SJSA1 (cell line): ENCODE data around the gene STK16. TPM values are rescaled to one million over a fixed set of nuclear protein-coding genes. Genes with fewer than 3 reads are reported as not detected.

Experiments used
- DNase-seq, 2 experiments: peaks; one replicate each; pipeline ENCODE4 v3.0.0-alpha.2; 2015 to 2020; ENCODE audit warnings: low spot score in 2 of 2, low read depth in 1 of 2
- H3K27ac ChIP-seq: fragments of 250-450 bp; sonication (Bioruptor Pico); 2 replicates; pipeline ENCODE4 v1.5.1; 2020; ENCODE audit warnings: mild to moderate bottlenecking, moderate library complexity
- H3K27me3 ChIP-seq: fragments of 250-450 bp; sonication (Bioruptor Pico); replicated peaks from 2 replicates; pipeline ENCODE4 v1.5.1; 2020; ENCODE audit warnings: mild to moderate bottlenecking, moderate library complexity
- H3K36me3 ChIP-seq: fragments of 250-450 bp; sonication (Bioruptor Pico); 2 replicates; pipeline ENCODE4 v1.5.1; 2020; ENCODE audit warnings: mild to moderate bottlenecking
- H3K4me1 ChIP-seq: fragments of 250-450 bp; sonication (Bioruptor Pico); replicated peaks from 2 replicates; pipeline ENCODE4 v1.6.1; 2021; ENCODE audit warnings: mild to moderate bottlenecking
- H3K4me3 ChIP-seq: fragments of 250-450 bp; sonication (Bioruptor Pico); 2 replicates; pipeline ENCODE4 v1.5.1; 2020; ENCODE audit warnings: mild to moderate bottlenecking
- H3K9me3 ChIP-seq: fragments of 250-450 bp; sonication (Bioruptor Pico); replicated peaks from 2 replicates; pipeline ENCODE4 v1.5.1; 2020; ENCODE audit warnings: mild to moderate bottlenecking
- total RNA-seq: library from RNA; depleted of rRNA; stranded (reverse); fragments of >200 nt; shearing (Covaris generic); gene quantifications from 2 replicates; pipeline ENCODE4 v1.2.3, GENCODE V29; 2014

Gene STK16
- total RNA-seq, 1 experiment from 2014 or later: 18.6 TPM

GRCh38 chr2:219274361-219274921 lies 29.2 kb downstream of the STK16 start:
- DNase-seq: peak; percentile 80 to 86
- Histone ChIP-seq H3K4me1 (peaks cover 41% of the 10 kb centered on the region), H3K27ac (peak overlapping the region; percentile 74), H3K36me3 (peaks cover 2% of the 10 kb centered on the region; the same call in 1 of the 2 replicates), H3K9me3 (no peaks in the 10 kb centered on the region), H3K27me3 (no peaks in the 10 kb centered on the region), H3K4me3 (no peak overlapping the region)

DNA sequence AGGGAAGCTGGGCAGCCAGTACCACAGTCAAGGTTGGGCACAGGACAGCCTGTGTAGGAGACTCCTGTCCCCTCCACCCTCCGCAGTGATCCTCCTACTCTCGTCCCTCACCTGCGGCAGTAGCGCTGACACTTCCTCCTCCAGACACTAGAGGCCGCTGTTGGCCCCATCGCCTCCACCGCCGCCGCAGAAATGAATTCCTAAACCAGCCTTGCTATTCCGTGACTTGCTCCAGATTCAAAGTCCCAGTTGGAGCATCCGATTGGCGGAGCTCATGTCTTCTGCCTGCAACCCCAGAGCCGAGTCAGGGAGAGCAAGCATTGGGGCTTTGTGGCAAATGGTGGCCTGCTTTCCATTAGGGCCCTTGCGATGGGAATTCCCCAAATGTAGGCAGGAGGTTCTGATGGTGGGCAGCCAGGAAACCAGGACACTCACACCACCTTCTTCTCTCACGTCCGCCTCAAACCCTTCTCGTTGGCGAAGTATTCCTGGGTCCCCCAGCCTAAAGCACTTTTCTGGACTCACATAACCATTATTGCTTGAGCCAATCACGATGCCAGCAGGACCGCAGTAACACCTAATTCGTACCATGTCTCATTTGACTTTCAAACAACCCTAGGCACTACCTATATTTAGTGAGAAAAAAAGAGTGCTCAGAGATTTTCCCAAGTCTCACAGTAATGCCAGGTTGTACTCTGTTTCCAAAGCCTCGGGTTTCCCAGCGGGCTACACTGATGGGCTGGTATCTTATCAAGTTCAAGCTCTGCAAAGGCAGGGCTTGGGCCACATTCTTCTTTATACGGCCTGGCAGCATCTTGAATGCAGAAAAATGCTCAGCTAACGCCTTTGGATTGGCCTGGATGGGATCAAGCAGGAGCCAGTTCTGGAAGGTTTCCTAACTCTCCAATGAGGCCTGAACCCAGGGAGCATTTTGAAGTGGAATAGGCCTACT lies 32.7 kb downstream of the STK16 start:
- Histone ChIP-seq H3K36me3 (peaks cover 27% of the 10 kb centered on the region), H3K27ac (peak overlapping the region; percentile 21; the same call in 1 of the 2 replicates), H3K27me3 (no peaks in the 10 kb centered on the region), H3K4me3 (no peak overlapping the region), H3K4me1 (peaks cover 47% of the 10 kb centered on the region), H3K9me3 (no peaks in the 10 kb centered on the region)
- peak; percentile 78 to 80 for DNase-seq

DNA sequence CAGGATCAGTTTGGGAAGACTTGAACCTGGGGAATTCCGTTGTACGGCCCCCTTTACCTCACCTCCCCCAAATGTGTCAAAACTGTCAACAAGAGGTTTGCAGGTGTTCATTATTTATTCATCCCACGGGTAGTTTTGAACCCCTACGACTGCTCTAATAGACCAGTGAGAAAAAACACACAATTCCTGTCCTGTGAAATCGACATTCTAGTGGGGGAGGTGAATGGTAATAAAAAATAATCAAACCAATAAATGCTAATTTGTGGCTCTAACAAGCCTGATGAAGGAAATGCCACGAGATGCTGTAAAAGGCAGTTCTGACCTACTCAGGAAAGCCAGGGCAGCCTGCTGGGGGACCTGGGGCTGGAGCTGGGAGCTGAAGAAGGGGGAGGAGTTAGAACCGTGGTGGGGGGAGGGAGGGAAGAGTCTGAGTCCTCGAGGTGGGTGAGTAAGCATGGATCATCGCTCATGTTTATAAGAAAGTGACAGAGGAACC lies 33.4 kb downstream of the STK16 start:
- peak overlapping the region; percentile 58 for H3K4me3 ChIP-seq
- DNase-seq: no peak

DNA sequence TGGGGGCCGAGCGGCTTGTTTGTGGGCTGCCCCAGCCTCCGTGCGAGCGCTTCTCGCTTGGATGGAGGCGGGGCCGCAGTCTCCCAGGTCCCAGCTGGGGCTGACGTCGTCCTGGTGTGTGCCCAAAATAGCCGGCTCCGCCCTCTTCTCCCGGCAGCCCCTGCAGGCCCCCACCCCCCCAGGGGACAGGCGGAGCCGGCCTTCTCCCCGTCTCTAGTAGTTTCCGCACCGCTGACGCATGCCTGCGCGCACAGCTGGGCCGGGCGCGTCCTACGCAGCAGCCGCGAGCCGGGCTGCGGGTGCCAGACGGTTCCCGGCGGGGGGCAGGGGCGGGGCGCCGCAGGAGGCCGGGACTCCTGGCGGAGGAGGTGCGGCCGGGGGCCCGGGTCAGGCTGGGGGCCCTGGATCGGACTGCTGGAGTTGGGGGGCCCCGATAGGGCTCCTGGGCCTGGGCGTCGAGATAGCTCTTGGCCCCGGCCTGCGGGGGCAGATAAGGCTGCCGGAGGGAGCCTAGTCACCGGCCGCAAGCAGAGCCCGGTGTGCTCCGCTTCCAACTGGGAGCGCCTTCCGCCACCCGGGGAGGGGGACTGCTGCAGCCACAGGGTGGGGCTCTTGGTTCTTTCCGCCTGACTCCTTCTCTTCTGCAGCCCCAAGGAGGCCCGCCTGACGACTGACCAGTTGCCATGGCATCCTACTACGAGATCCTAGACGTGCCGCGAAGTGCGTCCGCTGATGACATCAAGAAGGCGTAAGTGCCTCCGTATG lies 34.1 kb downstream of the STK16 start, which contains the start of gene DNAJB2:
Gene DNAJB2, plus strand, starts transcription at position 216 of the 765 bp plus-strand sequence. Its CDS starts 468 bp downstream, at position 684.
- H3K36me3 ChIP-seq: peaks cover 34% of the 10 kb centered on the region
- H3K27me3 ChIP-seq: no peaks in the 10 kb centered on the region
- peak within 1 kb of the TSS; percentile 86 for H3K27ac ChIP-seq
- peak within 1 kb of the TSS; percentile 58 for H3K4me3 ChIP-seq
- H3K9me3 ChIP-seq: no peaks in the 10 kb centered on the region
- H3K4me1 ChIP-seq: peaks cover 34% of the 10 kb centered on the region
- DNase-seq: peak; percentile 99 to 100

More for the DNA sequence above, 33.4 kb downstream of the STK16 start:
- Histone ChIP-seq H3K9me3 (no peaks in the 10 kb centered on the region), H3K27me3 (no peaks in the 10 kb centered on the region), H3K27ac (peak overlapping the region; percentile 21; the same call in 1 of the 2 replicates), H3K36me3 (peaks cover 28% of the 10 kb centered on the region), H3K4me1 (peaks cover 40% of the 10 kb centered on the region)

- peak overlapping the region; percentile 86 for H3K27ac ChIP-seq
- H3K4me3 ChIP-seq: peak overlapping the region; percentile 58
- H3K36me3 ChIP-seq: peaks cover 41% of the 10 kb centered on the region
- DNase-seq: no peak
- H3K9me3 ChIP-seq: no peaks in the 10 kb centered on the region
- no peaks in the 10 kb centered on the region for H3K27me3 ChIP-seq
- H3K4me1 ChIP-seq: peaks cover 27% of the 10 kb centered on the region
Measured at GRCh38 chr2:219279916-219280516, 34.7 kb downstream of the STK16 start.

GRCh38 chr2:219280651-219281050 lies 35.4 kb downstream of the STK16 start:
- H3K4me3 ChIP-seq: no peak overlapping the region
- no peaks in the 10 kb centered on the region for H3K9me3 ChIP-seq
- H3K27me3 ChIP-seq: no peaks in the 10 kb centered on the region
- peaks cover 24% of the 10 kb centered on the region for H3K4me1 ChIP-seq
- no peak for DNase-seq
- H3K36me3 ChIP-seq: peaks cover 47% of the 10 kb centered on the region
- H3K27ac ChIP-seq: no peak overlapping the region

- no peak overlapping the region for H3K4me3 ChIP-seq
- H3K36me3 ChIP-seq: peaks cover 53% of the 10 kb centered on the region
- no peaks in the 10 kb centered on the region for H3K9me3 ChIP-seq
- no peak for DNase-seq
- H3K27me3 ChIP-seq: no peaks in the 10 kb centered on the region
- no peak overlapping the region for H3K27ac ChIP-seq
- H3K4me1 ChIP-seq: peaks cover 24% of the 10 kb centered on the region
Measured at GRCh38 chr2:219281588-219281987, 36.3 kb downstream of the STK16 start.

DNA sequence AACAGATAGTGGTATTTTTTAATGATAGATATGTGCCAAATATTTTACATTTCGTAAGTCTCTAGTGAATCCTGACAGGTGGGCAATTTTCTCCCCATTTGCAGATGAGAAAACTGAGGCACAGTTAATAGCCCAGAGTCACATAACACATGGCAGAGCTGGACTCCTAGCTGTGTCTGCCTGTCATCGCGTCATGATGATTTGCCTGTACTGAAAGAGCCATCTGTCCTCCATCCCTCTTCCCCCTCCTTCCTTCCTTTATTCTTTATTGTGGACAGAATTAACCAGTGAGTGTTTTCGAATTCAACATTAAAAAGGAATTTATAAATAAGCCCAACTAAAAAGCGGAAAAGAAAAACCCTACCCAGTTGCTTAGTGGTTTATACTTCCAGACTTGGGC lies 37.1 kb downstream of the STK16 start:
- no peaks in the 10 kb centered on the region for H3K9me3 ChIP-seq
- H3K4me3 ChIP-seq: no peak overlapping the region
- H3K27me3 ChIP-seq: no peaks in the 10 kb centered on the region
- no peak for DNase-seq
- H3K27ac ChIP-seq: no peak overlapping the region
- peaks cover 24% of the 10 kb centered on the region for H3K4me1 ChIP-seq
- H3K36me3 ChIP-seq: peaks cover 53% of the 10 kb centered on the region

DNA sequence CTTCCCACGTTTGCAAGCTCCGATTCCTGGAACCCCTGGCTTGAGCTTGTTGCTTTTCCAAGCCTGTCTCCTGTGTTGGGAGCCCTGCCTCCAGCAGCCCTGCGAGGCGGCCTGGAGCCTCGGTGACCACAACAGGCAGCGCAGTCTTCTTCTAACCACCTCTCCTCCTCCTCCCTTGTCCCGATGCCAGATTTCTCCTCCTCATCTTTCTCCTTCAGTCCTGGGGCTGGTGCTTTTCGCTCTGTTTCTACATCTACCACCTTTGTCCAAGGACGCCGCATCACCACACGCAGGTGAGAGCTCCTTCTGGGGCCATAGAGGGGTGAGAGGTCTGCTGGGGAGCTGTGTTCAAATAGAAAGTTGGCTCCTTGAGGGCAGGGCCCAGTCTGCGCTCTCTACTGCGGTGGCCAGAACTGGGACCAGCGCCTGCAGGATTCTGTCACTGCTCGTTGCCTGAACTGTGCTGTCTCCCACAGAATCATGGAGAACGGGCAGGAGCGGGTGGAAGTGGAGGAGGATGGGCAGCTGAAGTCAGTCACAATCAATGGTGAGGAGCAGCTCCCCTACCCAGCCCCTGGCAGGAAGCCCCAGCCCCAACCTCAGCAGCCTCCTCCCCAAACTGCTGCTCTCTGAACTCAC lies 37.8 kb downstream of the STK16 start:
- H3K27ac ChIP-seq: no peak overlapping the region
- peaks cover 17% of the 10 kb centered on the region for H3K4me1 ChIP-seq
- H3K36me3 ChIP-seq: peaks cover 53% of the 10 kb centered on the region
- DNase-seq: no peak
- no peaks in the 10 kb centered on the region for H3K9me3 ChIP-seq
- no peak overlapping the region for H3K4me3 ChIP-seq
- no peaks in the 10 kb centered on the region for H3K27me3 ChIP-seq

DNA sequence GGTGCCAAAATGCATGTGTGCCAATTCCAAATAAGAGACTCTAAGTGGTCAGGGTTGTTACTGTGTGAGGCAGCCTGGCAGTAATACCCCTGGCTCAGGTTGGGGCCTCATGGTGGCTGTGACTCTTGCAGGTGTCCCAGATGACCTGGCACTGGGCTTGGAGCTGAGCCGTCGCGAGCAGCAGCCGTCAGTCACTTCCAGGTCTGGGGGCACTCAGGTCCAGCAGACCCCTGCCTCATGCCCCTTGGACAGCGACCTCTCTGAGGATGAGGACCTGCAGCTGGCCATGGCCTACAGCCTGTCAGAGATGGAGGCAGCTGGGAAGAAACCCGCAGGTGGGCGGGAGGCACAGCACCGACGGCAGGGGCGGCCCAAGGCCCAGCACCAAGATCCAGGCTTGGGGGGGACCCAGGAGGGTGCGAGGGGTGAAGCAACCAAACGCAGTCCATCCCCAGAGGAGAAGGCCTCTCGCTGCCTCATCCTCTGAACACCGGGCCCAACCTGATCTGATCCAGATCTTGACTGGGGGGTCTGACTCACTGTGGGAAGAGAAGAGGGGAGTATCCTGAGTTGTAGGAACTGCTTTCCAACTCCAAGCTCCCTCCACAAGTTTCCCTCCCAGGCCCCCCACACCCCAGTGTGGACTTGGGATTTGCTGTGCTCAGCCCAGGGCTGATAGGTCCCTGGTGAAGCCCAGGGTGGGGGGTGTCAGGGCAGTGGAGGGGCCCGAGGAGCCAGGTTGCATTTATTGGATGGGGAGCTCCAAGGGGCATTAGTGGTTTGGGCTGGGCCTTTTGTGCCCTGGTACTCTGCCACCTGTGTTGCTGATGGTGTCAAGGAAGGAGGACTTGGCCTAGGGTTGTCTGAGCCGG lies 39.5 kb downstream of the STK16 start:
- DNase-seq: no peak
- Histone ChIP-seq H3K9me3 (no peaks in the 10 kb centered on the region), H3K27me3 (no peaks in the 10 kb centered on the region), H3K4me1 (peaks cover 13% of the 10 kb centered on the region), H3K4me3 (no peak overlapping the region), H3K36me3 (peaks cover 50% of the 10 kb centered on the region), H3K27ac (no peak overlapping the region)

DNA sequence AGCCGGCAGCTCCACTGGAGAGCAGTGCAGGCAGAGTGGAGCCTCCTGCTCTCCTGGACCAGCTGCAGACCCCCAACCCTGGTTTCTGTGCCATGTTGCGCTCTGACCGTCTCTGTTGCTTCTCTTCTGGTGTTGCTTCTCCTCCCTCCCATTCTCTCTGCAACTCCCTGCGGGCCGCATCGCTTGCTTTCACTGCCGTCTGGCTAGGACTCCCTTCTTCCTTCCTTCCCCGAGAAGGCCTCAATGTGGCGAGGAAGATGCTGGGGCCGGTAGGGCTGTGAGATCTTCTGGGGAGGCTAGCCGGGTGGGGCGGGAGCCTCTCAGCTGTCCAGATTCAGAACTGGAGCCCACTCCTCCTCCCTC lies 40.1 kb downstream of the STK16 start:
- H3K4me1 ChIP-seq: peaks cover 9% of the 10 kb centered on the region
- no peak for DNase-seq
- no peaks in the 10 kb centered on the region for H3K9me3 ChIP-seq
- no peaks in the 10 kb centered on the region for H3K27me3 ChIP-seq
- no peak overlapping the region for H3K4me3 ChIP-seq
- H3K27ac ChIP-seq: no peak overlapping the region
- H3K36me3 ChIP-seq: peaks cover 48% of the 10 kb centered on the region

GRCh38 chr2:219285894-219286425 lies 40.7 kb downstream of the STK16 start:
- no peak overlapping the region for H3K4me3 ChIP-seq
- H3K27ac ChIP-seq: no peak overlapping the region
- peaks cover 9% of the 10 kb centered on the region for H3K4me1 ChIP-seq
- H3K36me3 ChIP-seq: peaks cover 42% of the 10 kb centered on the region
- H3K27me3 ChIP-seq: no peaks in the 10 kb centered on the region
- no peak for DNase-seq
- H3K9me3 ChIP-seq: no peaks in the 10 kb centered on the region
